GM10248 (cell line): Measurements from ENCODE around the gene HAUS8.
A peak's percentile ranks its signal among the peaks of the same experiment; 100 is the strongest.

Experiments used
- CTCF ChIA-PET: fragments of 300-600 bp; sonication (Branson Sonifier 250); formaldehyde crosslinking; extraction: SDS; loops from one replicate; lab custom pipeline; 2021; ENCODE audit warnings: antibody characterized with exemption; lab: Yijun Ruan, JAX
- POLR2A ChIA-PET: fragments of 350-650 bp; sonication (Branson Sonifier 250); formaldehyde crosslinking; extraction: SDS; loops from one replicate; lab custom pipeline; 2020; ENCODE audit warnings: antibody characterized with exemption; lab: Yijun Ruan, JAX
- DNase-seq: peaks from one replicate; pipeline ENCODE4 v3.0.0; 2012; ENCODE audit errors: extremely low spot score
- TF ChIP-seq, protein P1 (sequence below): IDR thresholded peaks from 2 replicates; pipeline ENCODE4 v1.5.1; 2012; ENCODE audit warnings: mild to moderate bottlenecking, low read depth; ENCODE audit errors: extremely low read depth, missing control alignments, control extremely low read depth

The HAUS8 gene

DNA sequence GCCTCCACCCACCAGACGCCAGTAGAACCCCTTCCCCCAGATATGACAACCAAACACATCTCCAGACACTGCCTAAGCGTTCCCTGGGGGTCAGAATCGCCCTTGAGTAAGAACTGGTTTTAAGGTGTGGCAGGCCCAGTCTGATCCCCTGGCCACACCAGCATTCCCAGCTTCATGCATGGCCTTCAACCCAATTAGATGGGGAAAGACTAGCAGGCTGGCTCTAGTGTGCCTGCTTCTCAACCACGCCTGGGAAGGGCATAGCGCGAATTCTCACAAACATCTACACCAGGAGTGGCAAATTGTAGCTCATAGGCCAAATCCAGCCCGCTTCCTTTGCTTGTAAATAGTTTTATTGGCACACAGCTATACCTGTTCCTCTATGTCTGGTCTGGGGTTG lies 13.6 kb downstream of the HAUS8 start:
- TF ChIP-seq, protein P1, sequence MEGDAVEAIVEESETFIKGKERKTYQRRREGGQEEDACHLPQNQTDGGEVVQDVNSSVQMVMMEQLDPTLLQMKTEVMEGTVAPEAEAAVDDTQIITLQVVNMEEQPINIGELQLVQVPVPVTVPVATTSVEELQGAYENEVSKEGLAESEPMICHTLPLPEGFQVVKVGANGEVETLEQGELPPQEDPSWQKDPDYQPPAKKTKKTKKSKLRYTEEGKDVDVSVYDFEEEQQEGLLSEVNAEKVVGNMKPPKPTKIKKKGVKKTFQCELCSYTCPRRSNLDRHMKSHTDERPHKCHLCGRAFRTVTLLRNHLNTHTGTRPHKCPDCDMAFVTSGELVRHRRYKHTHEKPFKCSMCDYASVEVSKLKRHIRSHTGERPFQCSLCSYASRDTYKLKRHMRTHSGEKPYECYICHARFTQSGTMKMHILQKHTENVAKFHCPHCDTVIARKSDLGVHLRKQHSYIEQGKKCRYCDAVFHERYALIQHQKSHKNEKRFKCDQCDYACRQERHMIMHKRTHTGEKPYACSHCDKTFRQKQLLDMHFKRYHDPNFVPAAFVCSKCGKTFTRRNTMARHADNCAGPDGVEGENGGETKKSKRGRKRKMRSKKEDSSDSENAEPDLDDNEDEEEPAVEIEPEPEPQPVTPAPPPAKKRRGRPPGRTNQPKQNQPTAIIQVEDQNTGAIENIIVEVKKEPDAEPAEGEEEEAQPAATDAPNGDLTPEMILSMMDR = no peak
- DNase-seq = no peak
- ChIA-PET CTCF (interaction anchor here (1.0 kb wide), 1 partner anchor 221 kb away, joined by 4 read pairs; no protein-coding TSS in a partner anchor), POLR2A (no interaction called here)

DNA sequence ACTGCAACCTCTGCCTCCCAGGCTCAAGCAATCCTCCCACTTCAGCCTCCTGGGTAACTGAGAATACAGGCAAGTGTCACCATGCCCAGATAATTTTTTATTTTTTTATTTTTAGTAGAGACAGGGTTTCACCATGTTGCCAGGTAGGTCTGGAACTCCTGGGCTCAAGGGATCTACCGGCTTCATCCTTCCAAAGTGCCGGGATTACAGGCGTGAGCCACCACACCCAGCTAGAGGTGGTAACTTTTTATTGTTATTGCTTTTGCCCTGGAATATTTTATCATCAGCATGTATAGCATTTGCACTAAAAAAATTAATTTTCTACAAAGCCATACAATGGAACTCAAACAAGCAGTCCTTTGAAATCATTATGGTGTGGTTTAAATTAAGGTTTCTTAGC lies 14.0 kb downstream of the HAUS8 start:
- DNase-seq = no peak
- ChIA-PET POLR2A (no interaction called here), CTCF (interaction anchor here (1.0 kb wide), 1 partner anchor 222 kb away, joined by 4 read pairs; no protein-coding TSS in a partner anchor)
- TF ChIP-seq, protein P1 = no peak

DNA sequence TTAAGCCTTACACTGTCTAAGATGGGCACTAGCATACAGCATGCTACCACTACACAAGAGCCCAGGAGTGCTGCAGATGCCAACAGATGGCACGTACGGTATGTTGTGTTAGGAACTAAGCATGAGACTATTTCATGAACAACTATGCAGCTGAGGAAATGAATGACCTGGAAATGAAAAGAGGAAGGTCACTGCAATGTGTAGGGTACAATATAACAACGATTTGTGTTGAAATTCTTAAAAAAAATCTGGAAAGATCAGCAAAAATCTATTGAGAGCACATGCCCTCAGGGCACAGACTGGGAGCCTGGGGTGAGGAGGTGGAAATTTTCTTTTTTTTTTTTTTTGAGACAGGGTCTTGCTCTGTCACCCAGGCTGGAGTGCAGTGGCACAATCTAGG lies 14.4 kb downstream of the HAUS8 start:
- DNase-seq = no peak
- ChIA-PET CTCF (no interaction called here), POLR2A (no interaction called here)
- TF ChIP-seq, protein P1 = no peak

DNA sequence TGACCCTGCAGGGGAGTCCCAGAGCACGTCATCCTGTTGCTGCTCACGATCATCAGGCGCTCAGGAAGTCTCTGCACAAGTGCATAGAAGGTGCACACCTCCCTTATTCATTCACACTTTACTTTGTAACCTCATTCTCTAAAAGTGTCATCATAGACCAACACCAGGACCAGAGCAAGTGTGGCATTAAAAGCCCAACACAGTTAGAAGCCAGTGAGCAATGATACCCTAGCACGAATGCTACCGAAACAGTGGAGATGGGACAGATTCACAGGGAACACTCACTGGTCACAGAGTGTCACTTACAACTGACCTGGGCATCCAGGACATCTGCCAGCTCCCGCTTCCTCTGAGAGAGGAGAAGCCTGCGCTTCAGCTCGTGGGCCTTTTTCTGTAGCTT lies 17.0 kb downstream of the HAUS8 start:
- no peak for DNase-seq
- ChIA-PET POLR2A (no interaction called here), CTCF (no interaction called here)
- TF ChIP-seq, protein P1 = no peak

DNA sequence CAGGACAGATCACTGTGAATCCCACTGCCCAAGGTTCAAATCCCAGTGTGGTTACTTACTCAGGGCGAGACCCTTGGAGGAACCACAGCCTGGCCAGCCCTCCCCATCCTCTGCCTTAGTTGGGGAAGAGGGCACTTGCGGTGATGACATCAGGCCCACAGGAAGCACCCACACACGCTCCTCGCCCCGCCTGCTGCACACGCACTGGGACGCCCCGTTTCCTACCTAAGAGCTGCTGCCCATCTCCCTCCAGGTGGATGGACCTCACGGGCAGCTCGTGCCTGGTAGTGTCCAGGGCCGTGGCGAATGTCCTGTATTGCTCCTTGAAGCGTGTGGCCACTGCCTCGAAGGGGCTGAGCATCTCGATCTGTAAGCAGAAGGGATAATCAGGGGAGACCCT lies 19.6 kb downstream of the HAUS8 start:
- no peak for DNase-seq
- TF ChIP-seq, protein P1 = no peak
- CTCF ChIA-PET = interaction anchor here (1.0 kb wide), 1 partner anchor 11 kb away, joined by 3 read pairs; no protein-coding TSS in a partner anchor
- POLR2A ChIA-PET = no interaction called here

DNA sequence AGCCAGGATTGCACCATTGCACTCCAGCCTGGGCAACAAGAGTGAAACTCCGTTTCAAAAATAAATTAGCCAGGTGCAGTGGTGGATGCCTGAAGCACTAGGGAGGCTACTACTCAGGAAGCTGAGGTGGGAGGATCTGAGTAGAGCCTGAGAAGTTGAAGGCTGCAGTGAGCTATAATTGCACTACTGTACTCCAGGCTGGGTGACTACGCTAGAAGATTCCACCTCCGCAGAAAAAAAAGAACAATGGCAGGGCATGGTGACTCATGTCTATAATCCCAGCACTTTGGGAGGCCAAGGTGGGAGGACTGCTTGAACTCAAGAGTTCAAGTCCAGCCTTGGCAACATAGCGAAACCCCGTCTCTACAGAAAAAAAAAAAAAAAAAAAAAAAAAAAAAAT lies 20.5 kb downstream of the HAUS8 start:
- TF ChIP-seq, protein P1 = no peak
- CTCF ChIA-PET = no interaction called here
- no peak for DNase-seq
- POLR2A ChIA-PET = no interaction called here

DNA sequence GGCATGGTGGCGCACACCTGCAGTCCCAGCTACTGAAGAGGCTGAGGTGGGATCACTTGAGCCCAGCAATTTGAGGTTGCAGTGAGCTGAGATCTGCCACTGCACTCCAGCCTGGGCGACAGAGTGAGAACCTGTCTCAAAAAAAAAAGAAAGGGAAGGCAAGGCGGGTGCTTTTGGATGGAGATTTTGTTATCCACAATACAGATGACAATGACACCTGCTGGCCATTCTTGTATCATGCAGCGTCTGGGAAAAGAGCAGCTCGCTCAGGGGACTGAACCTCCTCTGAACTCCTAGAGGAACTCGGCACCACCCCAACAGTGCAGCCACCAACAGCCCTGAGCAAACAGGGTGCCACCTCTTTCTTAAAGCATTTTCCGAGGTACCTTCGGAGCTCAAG lies 22.8 kb downstream of the HAUS8 start:
- DNase-seq = no peak
- POLR2A ChIA-PET = no interaction called here
- TF ChIP-seq, protein P1 = peak; percentile 42
- CTCF ChIA-PET = interaction anchor here (0.6 to 2.0 kb wide), 6 partner anchors 9 to 338 kb away, joined by 3 to 10 read pairs (median 4); no protein-coding TSS in a partner anchor
